ENCODE measurements around the gene NAV3. TPM values are rescaled to one million over a fixed set of nuclear protein-coding genes. Genes with fewer than 3 reads are reported as not detected.

Gene NAV3
- total and polyA plus RNA-seq, 7 donors, result 0.47 to 4.2 (median 2.2) TPM

- H3K4me1 ChIP-seq, result no peaks in the 10 kb centered on the region
- H3K4me3 ChIP-seq, result no peak overlapping the region
- intact Hi-C loops (cut with DNase I), result no loop called here
- H3K36me3 ChIP-seq (ENCODE audit: insufficient read depth in 1 of 2, low read depth in 1 of 2), result no peaks in the 10 kb centered on the region
- 75 to 79% (median 79%) methylated on average over 5 of the region's 5 CpGs for WGBS, 3 donors
- TF ChIP-seq CTCF (IDR thresholded peaks at IDR 0.05), result no peak
- H3K27ac ChIP-seq, result no peak overlapping the region
- H3K27me3 ChIP-seq (ENCODE audit: insufficient read depth in 3 of 3, low read length in 2 of 3), result no peaks in the 10 kb centered on the region
- DNase-seq, result no peak
- no peaks in the 10 kb centered on the region for H3K9me3 ChIP-seq
- ATAC-seq, result no peak
Measured at GRCh38 chr12:77786675-77787074, 44.0 kb upstream of the NAV3 start.

DNA sequence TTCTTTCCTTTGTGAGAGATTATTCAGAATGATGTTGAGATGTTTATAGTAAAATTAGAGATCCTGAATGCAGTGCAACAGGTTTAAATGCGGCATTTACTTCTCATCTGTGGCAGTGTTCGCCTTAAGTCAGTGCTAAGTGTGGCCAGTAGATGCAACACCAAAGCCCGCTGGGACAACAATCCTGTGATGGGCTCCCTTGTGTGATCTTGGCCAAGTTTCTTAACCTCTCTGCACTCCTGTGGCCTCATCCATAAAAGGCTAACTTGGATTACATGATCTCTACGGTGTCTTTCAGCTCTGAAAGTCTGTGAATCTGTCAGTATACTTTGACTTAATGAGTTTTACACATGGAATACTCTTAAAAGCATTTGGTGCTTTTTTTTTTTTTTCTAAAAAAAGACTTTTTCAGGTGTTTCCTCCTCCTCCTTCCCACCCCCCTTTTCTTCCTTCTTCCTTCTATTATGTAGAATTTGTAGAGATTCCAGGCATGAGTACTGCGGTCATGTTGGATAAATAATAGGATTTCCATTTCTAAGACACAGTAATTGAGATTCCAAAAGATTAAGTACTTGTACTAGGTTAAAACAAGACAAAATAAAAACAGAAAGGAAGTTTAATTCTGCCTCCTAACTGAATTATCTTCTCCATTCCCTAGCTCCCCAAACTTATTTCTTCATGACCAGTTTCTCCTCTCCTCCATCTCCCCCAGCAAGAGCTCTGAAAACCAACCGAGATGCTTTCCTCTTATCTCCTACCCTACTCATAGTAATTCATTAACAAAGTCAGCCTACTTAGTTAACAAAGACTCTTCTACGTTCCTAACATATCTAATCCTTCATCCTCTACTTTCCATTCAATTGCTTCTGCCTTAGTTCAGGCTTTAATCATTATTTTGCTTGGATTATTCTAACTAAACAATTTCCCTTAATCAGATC lies 42.2 kb upstream of the NAV3 start:
- H3K27me3 ChIP-seq (ENCODE audit: insufficient read depth in 3 of 3, low read length in 2 of 3), result no peaks in the 10 kb centered on the region
- no peak for DNase-seq
- ATAC-seq, result no peak
- H3K4me3 ChIP-seq, result no peak overlapping the region
- no peak overlapping the region for H3K27ac ChIP-seq
- H3K36me3 ChIP-seq (ENCODE audit: insufficient read depth in 1 of 2, low read depth in 1 of 2), result no peaks in the 10 kb centered on the region
- intact Hi-C loops (cut with DNase I), result no loop called here
- H3K4me1 ChIP-seq, result no peaks in the 10 kb centered on the region
- no peaks in the 10 kb centered on the region for H3K9me3 ChIP-seq
- WGBS, 3 donors, result 49 to 50% (median 50%) methylated on average over 7 of the region's 7 CpGs
- no peak for TF ChIP-seq CTCF (IDR thresholded peaks at IDR 0.05)

DNA sequence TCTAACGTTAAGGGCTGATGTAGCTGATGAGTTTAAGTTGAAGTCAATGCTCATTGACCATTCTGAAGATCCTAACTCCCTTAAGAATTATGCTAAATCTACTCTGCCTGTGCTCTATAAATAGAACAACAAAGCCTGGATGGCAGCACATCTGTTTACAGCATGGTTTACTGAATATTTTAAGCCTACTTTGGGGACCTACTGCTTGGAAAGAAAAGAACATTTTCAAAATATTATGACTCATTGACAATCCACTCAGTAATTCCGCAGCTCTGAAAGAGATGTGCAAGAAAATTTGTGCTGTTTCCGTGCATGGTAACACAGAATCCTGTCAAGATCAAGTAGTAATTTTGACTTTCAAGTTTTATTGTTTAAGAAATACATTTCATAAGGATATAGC lies 35.0 kb upstream of the NAV3 start:
- H3K4me3 ChIP-seq, result no peak overlapping the region
- H3K36me3 ChIP-seq (ENCODE audit: insufficient read depth in 1 of 2, low read depth in 1 of 2), result no peaks in the 10 kb centered on the region
- intact Hi-C loops (cut with DNase I), result no loop called here
- no peaks in the 10 kb centered on the region for H3K27me3 ChIP-seq (ENCODE audit: insufficient read depth in 3 of 3, low read length in 2 of 3)
- no peak for TF ChIP-seq CTCF (IDR thresholded peaks at IDR 0.05)
- no peaks in the 10 kb centered on the region for H3K9me3 ChIP-seq
- H3K4me1 ChIP-seq, result no peaks in the 10 kb centered on the region
- no peak for ATAC-seq
- WGBS, 3 donors, result 69 to 74% (median 70%) methylated on average over 3 of the region's 3 CpGs
- H3K27ac ChIP-seq, result no peak overlapping the region
- DNase-seq, result no peak

DNA sequence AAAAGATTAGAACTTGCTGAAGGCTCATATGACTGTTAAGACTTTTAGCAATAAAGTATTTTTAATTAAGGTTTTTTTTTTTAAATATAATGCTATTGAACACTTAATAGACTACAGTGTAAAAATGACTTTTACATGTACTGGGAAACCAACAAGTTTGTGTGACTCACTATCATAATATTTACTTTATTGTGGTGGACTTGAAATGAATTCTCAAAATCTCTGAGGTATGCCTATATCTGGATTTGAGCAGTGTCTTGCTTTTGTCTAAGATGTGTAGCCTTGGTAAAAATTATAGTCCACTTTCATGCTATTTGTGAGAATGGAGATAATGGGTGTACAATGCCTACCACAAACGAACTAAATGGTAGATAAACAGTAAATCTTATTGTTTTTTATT lies 33.9 kb upstream of the NAV3 start:
- no peaks in the 10 kb centered on the region for H3K9me3 ChIP-seq
- H3K4me3 ChIP-seq, result no peak overlapping the region
- no peaks in the 10 kb centered on the region for H3K27me3 ChIP-seq (ENCODE audit: insufficient read depth in 3 of 3, low read length in 2 of 3)
- WGBS, 3 donors, result 71 to 80% (median 76%) methylated on average over 1 of the region's 1 CpG
- no peaks in the 10 kb centered on the region for H3K4me1 ChIP-seq
- DNase-seq (no peak), ATAC-seq (no peak)
- TF ChIP-seq CTCF (IDR thresholded peaks at IDR 0.05), result no peak
- intact Hi-C loops (cut with DNase I), result no loop called here
- H3K36me3 ChIP-seq (ENCODE audit: insufficient read depth in 1 of 2, low read depth in 1 of 2), result no peaks in the 10 kb centered on the region
- H3K27ac ChIP-seq, result no peak overlapping the region
